Measurements from ENCODE around the gene GPC2.
"Not testable (repeated sequence)": the region's sequence is repeated elsewhere in the genome, so short reads cannot be mapped to it uniquely, and the experiment has no call there.

DNA sequence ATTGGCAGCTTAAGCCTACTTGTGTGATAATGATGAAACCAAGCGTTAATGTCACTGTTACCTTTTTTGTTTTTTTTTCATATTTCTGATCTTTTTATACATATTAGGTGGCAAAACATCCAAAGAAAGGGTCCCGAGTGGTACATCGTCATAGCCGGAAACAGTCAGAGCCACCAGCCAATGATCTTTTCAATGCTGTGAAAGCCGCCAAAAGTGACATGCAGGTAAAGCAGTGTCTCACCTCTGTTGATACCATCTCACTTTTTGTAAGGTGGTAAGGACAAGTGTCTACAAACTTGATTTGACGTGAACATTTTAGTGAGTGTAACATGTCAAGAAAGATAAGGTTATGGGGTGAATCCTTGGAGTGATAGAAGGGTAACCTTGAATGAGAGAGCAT is 5.4 kb upstream of the GPC2 start:
- TF ChIP-seq, protein P1, sequence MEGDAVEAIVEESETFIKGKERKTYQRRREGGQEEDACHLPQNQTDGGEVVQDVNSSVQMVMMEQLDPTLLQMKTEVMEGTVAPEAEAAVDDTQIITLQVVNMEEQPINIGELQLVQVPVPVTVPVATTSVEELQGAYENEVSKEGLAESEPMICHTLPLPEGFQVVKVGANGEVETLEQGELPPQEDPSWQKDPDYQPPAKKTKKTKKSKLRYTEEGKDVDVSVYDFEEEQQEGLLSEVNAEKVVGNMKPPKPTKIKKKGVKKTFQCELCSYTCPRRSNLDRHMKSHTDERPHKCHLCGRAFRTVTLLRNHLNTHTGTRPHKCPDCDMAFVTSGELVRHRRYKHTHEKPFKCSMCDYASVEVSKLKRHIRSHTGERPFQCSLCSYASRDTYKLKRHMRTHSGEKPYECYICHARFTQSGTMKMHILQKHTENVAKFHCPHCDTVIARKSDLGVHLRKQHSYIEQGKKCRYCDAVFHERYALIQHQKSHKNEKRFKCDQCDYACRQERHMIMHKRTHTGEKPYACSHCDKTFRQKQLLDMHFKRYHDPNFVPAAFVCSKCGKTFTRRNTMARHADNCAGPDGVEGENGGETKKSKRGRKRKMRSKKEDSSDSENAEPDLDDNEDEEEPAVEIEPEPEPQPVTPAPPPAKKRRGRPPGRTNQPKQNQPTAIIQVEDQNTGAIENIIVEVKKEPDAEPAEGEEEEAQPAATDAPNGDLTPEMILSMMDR (optimal IDR thresholded peaks at IDR 0.05 in 1 of 3, IDR thresholded peaks at IDR 0.05 in 1 of 3, conservative IDR thresholded peaks at IDR 0.05 in 1 of 3; ENCODE audit: extremely low read depth in 1 of 3, insufficient read depth in 2 of 3, low read length in 3 of 3) = not testable (repeated sequence)
- TF ChIP-seq EZH2 (IDR thresholded peaks at IDR 0.05; ENCODE audit: low read length) = not testable (repeated sequence)
